BLaER1 treated with 17β-estradiol and CSF1 and Interleukin-3, amounts not matched to agents 10 nM and 100 nM (cell line): ENCODE results near the gene PPP1R12A.
A peak's percentile ranks its signal among the peaks of the same experiment; 100 is the strongest.

ENCODE experiments used
- H3K27ac ChIP-seq, 11 experiments: shearing (Covaris generic); formaldehyde crosslinking; 2 replicates each; pipeline ENCODE4 v1.8.1; 2022
- H3K27me3 ChIP-seq, 11 experiments: shearing (Covaris generic); formaldehyde crosslinking; 2 replicates each; pipeline ENCODE4 v1.8.1; 2022
- H3K36me3 ChIP-seq, 11 experiments: shearing (Covaris generic); formaldehyde crosslinking; 2 replicates each; pipeline ENCODE4 v1.8.1; 2022
- H3K4me1 ChIP-seq, 10 experiments: shearing (Covaris generic); formaldehyde crosslinking; 2 replicates each; pipeline ENCODE4 v1.8.1; 2022
- H3K4me2 ChIP-seq, 11 experiments: shearing (Covaris generic); formaldehyde crosslinking; 2 replicates each; pipeline ENCODE4 v1.8.1; 2022
- H3K4me3 ChIP-seq, 10 experiments: shearing (Covaris generic); formaldehyde crosslinking; 2 replicates each; pipeline ENCODE4 v1.8.1; 2022
- H3K9ac ChIP-seq, 11 experiments: shearing (Covaris generic); formaldehyde crosslinking; 2 replicates each; pipeline ENCODE4 v1.8.1; 2022
- H3K9me3 ChIP-seq, 11 experiments: shearing (Covaris generic); formaldehyde crosslinking; replicated peaks in 1 of 11; 2 replicates each; pipeline ENCODE4 v1.8.1; 2022
- H4K20me1 ChIP-seq, 11 experiments: shearing (Covaris generic); formaldehyde crosslinking; 2 replicates each; pipeline ENCODE4 v1.8.1; 2022
- Cebpa-rat ChIP-seq, 11 experiments: shearing (Covaris generic); IDR thresholded peaks; 2 replicates each; pipeline ENCODE4 v1.8.1; 2022

PPP1R12A gene

GRCh38 chr12:79877246-79877645, 57.7 kb downstream of the PPP1R12A start:
- Histone ChIP-seq H3K27ac (no peak overlapping the region), H3K9ac (no peak overlapping the region), H3K4me2 (no peak overlapping the region), H3K9me3 (peaks cover 0 to 10% (median 1%) of the 10 kb centered on the region in 11 experiments; a peak in 3 of 22 replicates), H3K36me3 (peaks cover 18 to 67% (median 39%) of the 10 kb centered on the region in 11 experiments; a peak in 19 of 22 replicates), H3K27me3 (no peaks in the 10 kb centered on the region), H3K4me1 (peaks cover 0 to 56% (median 0%) of the 10 kb centered on the region in 10 experiments; a peak in 8 of 20 replicates), H3K4me3 (no peak overlapping the region), H4K20me1 (peaks cover 41 to 98% (median 83%) of the 10 kb centered on the region in 11 experiments; a peak in 19 of 22 replicates)
- no peak for TF ChIP-seq Cebpa-rat (IDR thresholded peaks at IDR 0.05)

GRCh38 chr12:79874665-79875064, 60.2 kb downstream of the PPP1R12A start:
- no peak overlapping the region for H3K9ac ChIP-seq
- H3K27ac ChIP-seq = no peak overlapping the region
- TF ChIP-seq Cebpa-rat (IDR thresholded peaks at IDR 0.05) = no peak
- peaks cover 0 to 67% (median 4%) of the 10 kb centered on the region in 10 experiments; a peak in 11 of 20 replicates for H3K4me1 ChIP-seq
- H3K27me3 ChIP-seq = no peaks in the 10 kb centered on the region
- no peak overlapping the region for H3K4me3 ChIP-seq
- H3K4me2 ChIP-seq = no peak overlapping the region
- H3K9me3 ChIP-seq = peaks cover 0 to 10% (median 0%) of the 10 kb centered on the region in 11 experiments; a peak in 2 of 22 replicates
- H3K36me3 ChIP-seq = peaks cover 33 to 81% (median 54%) of the 10 kb centered on the region in 11 experiments
- H4K20me1 ChIP-seq = peaks cover 25 to 94% (median 65%) of the 10 kb centered on the region in 11 experiments; a peak in 18 of 22 replicates

GRCh38 chr12:79873201-79873600, 61.7 kb downstream of the PPP1R12A start:
- Histone ChIP-seq H3K4me2 (peak overlapping the region in 2 of 11 experiments; percentile 55 to 64; a peak in 4 of 22 replicates), H3K9me3 (peaks cover 0 to 12% (median 5%) of the 10 kb centered on the region in 11 experiments; a peak in 18 of 22 replicates), H3K9ac (no peak overlapping the region), H4K20me1 (peaks cover 28 to 94% (median 55%) of the 10 kb centered on the region in 11 experiments; a peak in 18 of 22 replicates), H3K27ac (no peak overlapping the region), H3K4me3 (no peak overlapping the region), H3K4me1 (peaks cover 0 to 80% (median 4%) of the 10 kb centered on the region in 10 experiments; a peak in 11 of 20 replicates), H3K36me3 (peaks cover 41 to 81% (median 60%) of the 10 kb centered on the region in 11 experiments), H3K27me3 (no peaks in the 10 kb centered on the region)
- no peak for TF ChIP-seq Cebpa-rat (IDR thresholded peaks at IDR 0.05)

GRCh38 chr12:79871621-79872020, 63.3 kb downstream of the PPP1R12A start:
- peak overlapping the region in 1 of 11 experiments; percentile 12; a peak in 2 of 22 replicates for H3K27ac ChIP-seq
- H3K36me3 ChIP-seq = peaks cover 51 to 85% (median 70%) of the 10 kb centered on the region in 11 experiments
- peaks cover 12 to 28% (median 21%) of the 10 kb centered on the region in 11 experiments for H3K9me3 ChIP-seq
- no peak overlapping the region for H3K9ac ChIP-seq
- no peak overlapping the region for H3K4me3 ChIP-seq
- H3K4me2 ChIP-seq = peak overlapping the region in 4 of 11 experiments; percentile 0 to 64 (median 36); a peak in 5 of 22 replicates
- TF ChIP-seq Cebpa-rat (IDR thresholded peaks at IDR 0.05) = no peak
- peaks cover 22 to 80% (median 39%) of the 10 kb centered on the region in 11 experiments; a peak in 17 of 22 replicates for H4K20me1 ChIP-seq
- peaks cover 0 to 73% (median 4%) of the 10 kb centered on the region in 10 experiments; a peak in 10 of 20 replicates for H3K4me1 ChIP-seq
- no peaks in the 10 kb centered on the region for H3K27me3 ChIP-seq

GRCh38 chr12:79870916-79871315, 64.0 kb downstream of the PPP1R12A start:
- peaks cover 51 to 88% (median 76%) of the 10 kb centered on the region in 11 experiments for H3K36me3 ChIP-seq
- peak overlapping the region in 3 of 11 experiments; percentile 0 to 64 (median 55); a peak in 5 of 22 replicates for H3K4me2 ChIP-seq
- H3K9ac ChIP-seq = no peak overlapping the region
- peaks cover 13 to 34% (median 28%) of the 10 kb centered on the region in 11 experiments for H3K9me3 ChIP-seq
- no peaks in the 10 kb centered on the region for H3K27me3 ChIP-seq
- peak overlapping the region in 1 of 11 experiments; percentile 12; a peak in 1 of 22 replicates for H3K27ac ChIP-seq
- no peak for TF ChIP-seq Cebpa-rat (IDR thresholded peaks at IDR 0.05)
- H3K4me1 ChIP-seq = peaks cover 0 to 66% (median 4%) of the 10 kb centered on the region in 10 experiments; a peak in 9 of 20 replicates
- peaks cover 18 to 80% (median 32%) of the 10 kb centered on the region in 11 experiments; a peak in 17 of 22 replicates for H4K20me1 ChIP-seq
- no peak overlapping the region for H3K4me3 ChIP-seq

- H3K4me3 ChIP-seq = no peak overlapping the region
- H3K4me2 ChIP-seq = no peak overlapping the region
- H3K9ac ChIP-seq = no peak overlapping the region
- H3K27me3 ChIP-seq = no peaks in the 10 kb centered on the region
- H3K9me3 ChIP-seq = peaks cover 19 to 85% (median 67%) of the 10 kb centered on the region in 11 experiments; a peak in 20 of 22 replicates
- no peak overlapping the region for H3K27ac ChIP-seq
- H3K36me3 ChIP-seq = peaks cover 37 to 91% (median 66%) of the 10 kb centered on the region in 11 experiments
- H3K4me1 ChIP-seq = peaks cover 0 to 3% (median 0%) of the 10 kb centered on the region in 10 experiments; a peak in 3 of 20 replicates
- no peak for TF ChIP-seq Cebpa-rat (IDR thresholded peaks at IDR 0.05)
- peaks cover 24 to 92% (median 40%) of the 10 kb centered on the region in 11 experiments; a peak in 16 of 22 replicates for H4K20me1 ChIP-seq
These were observed 75.3 kb downstream of the PPP1R12A start for GRCh38 chr12:79859646-79860045.

- Histone ChIP-seq H3K27ac (no peak overlapping the region), H3K4me3 (no peak overlapping the region), H4K20me1 (peaks cover 24 to 94% (median 45%) of the 10 kb centered on the region in 11 experiments; a peak in 16 of 22 replicates), H3K27me3 (no peaks in the 10 kb centered on the region), H3K9ac (no peak overlapping the region), H3K4me2 (no peak overlapping the region), H3K9me3 (peaks cover 20 to 86% (median 69%) of the 10 kb centered on the region in 11 experiments), H3K4me1 (peaks cover 0 to 3% (median 0%) of the 10 kb centered on the region in 10 experiments; a peak in 3 of 20 replicates), H3K36me3 (peaks cover 38 to 91% (median 75%) of the 10 kb centered on the region in 11 experiments)
- no peak for TF ChIP-seq Cebpa-rat (IDR thresholded peaks at IDR 0.05)
These were observed 76.4 kb downstream of the PPP1R12A start for GRCh38 chr12:79858518-79858917.

GRCh38 chr12:79857675-79858074, 77.2 kb downstream of the PPP1R12A start:
- no peak overlapping the region for H3K27ac ChIP-seq
- no peak overlapping the region for H3K4me2 ChIP-seq
- peaks cover 43 to 92% (median 78%) of the 10 kb centered on the region in 11 experiments for H3K36me3 ChIP-seq
- peaks cover 0 to 3% (median 0%) of the 10 kb centered on the region in 10 experiments; a peak in 3 of 20 replicates for H3K4me1 ChIP-seq
- no peak overlapping the region for H3K9ac ChIP-seq
- no peaks in the 10 kb centered on the region for H3K27me3 ChIP-seq
- H3K4me3 ChIP-seq = no peak overlapping the region
- TF ChIP-seq Cebpa-rat (IDR thresholded peaks at IDR 0.05) = no peak
- H3K9me3 ChIP-seq = peaks cover 28 to 86% (median 71%) of the 10 kb centered on the region in 11 experiments
- H4K20me1 ChIP-seq = peaks cover 24 to 95% (median 44%) of the 10 kb centered on the region in 11 experiments; a peak in 16 of 22 replicates
